LNCaP clone FGC (cell line): ENCODE data around the gene FRMD4A.

Source experiments
- DNase-seq: peaks from one replicate; pipeline ENCODE4 v3.0.0-alpha.2; 2011; ENCODE audit warnings: low read depth
- H3K4me3 ChIP-seq: 2 replicates; pipeline ENCODE4 v1.5.1; 2011; ENCODE audit warnings: mild to moderate bottlenecking, low read depth, low read length, control low read depth
- CTCF ChIP-seq: IDR thresholded peaks from 2 replicates; pipeline ENCODE4 v1.5.1; 2012; ENCODE audit warnings: mild to moderate bottlenecking; ENCODE audit not compliant: control insufficient read depth, insufficient read depth; ENCODE audit errors: extremely low read depth

Gene FRMD4A

DNA sequence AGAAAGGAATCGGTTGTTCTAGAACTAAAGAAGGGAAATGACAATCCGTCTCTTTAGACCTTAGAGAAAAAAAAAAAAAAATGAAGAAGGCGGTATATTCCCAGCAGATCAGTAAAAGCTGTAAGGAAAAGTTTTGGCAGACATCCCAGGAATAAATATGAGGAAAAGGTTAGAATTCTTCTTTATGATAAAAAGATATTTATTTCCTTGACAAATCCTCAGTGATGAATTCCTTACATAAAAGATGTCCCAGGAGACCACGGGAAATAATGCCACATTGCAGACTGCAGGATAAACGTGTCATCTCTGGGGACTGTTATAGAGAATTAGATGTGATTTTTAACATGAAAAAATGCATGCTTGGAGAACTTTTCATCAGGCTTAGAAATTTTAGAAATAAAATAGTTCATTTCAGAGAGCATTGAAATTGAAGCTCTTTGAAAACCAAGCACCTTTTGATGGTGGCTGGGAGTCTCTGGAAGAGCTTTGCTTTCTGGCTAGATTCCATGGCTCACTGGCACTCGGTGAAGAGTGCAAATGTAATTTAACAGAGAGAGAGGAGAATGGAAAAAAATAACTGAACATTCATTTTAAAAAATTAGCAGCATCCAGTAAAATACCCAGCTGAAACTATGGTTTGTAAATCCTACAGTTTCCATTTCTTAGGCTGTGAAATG is 645.8 kb downstream of the FRMD4A start:
- H3K4me3 ChIP-seq = no peak overlapping the region
- no peak for DNase-seq
- TF ChIP-seq CTCF = no peak

GRCh38 chr10:13684252-13684791 is 646.4 kb downstream of the FRMD4A start:
- no peak for TF ChIP-seq CTCF
- DNase-seq = no peak
- H3K4me3 ChIP-seq = no peak overlapping the region

DNA sequence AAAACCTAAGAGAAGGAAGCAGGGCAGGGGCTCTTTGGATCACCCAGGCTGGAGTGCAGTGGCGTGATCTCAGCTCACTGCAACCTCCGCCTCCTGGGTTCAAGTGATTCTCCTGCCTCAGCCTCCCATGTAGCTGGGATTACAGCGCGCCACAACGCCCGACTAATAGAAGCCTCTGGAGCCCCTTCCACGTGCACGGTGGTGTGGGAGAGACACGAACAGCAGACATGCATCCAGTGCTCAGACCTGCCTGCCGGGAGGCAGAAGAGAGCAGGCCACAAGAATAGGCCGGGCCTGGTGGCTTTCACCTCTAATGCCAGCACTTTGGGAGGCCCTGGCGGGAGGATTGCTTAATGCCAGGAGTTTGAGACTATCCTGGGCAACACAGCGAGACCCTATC is 647.7 kb downstream of the FRMD4A start:
- no peak overlapping the region for H3K4me3 ChIP-seq
- DNase-seq = no peak
- TF ChIP-seq CTCF = no peak

DNA sequence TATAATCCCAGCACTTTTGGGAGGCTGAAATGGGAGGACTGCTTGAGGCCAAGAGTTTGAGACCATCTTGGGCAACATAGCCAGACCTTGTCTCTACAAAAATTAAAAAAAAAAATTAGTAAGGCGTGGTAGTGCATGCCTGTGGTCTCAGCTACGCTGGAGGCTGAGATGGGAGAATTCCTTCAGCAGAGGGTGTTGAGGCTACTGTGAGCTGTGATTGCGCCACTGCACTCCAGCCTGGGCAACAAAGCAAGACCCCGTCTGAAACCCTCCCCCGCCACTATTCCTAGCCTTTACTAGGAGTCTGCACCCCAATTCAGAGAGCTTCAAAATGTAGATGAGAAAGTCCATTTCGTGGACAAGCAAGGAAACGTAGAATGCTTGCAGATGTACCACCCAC is 648.8 kb downstream of the FRMD4A start:
- no peak for DNase-seq
- H3K4me3 ChIP-seq = no peak overlapping the region
- TF ChIP-seq CTCF = no peak

DNA sequence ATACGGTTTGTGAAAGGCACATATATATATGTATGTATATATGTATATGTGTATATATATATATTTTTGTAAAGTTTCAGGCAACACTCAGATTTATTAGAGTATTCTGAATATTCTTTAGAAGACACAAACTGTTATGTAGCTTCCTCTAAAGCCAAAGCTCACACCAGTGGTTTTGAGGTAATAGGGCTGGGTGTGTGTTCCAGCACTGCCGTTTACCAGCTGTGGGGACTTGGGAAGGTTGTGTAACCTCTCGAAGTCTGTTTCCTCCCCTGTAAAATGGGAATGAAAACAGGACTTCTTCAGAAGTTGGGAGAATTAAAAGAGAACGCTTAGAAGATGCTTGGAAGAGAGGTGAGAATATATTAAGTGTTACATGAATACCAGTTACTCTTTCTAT is 649.2 kb downstream of the FRMD4A start:
- TF ChIP-seq CTCF = no peak
- H3K4me3 ChIP-seq = no peak overlapping the region
- no peak for DNase-seq

- no peak for DNase-seq
- H3K4me3 ChIP-seq = no peak overlapping the region
- no peak for TF ChIP-seq CTCF
Observed at GRCh38 chr10:13681095-13681494, 649.6 kb downstream of the FRMD4A start.
